GM18520 (cell line): ENCODE data around the gene TACSTD2.
"Not testable (repeated sequence)": the region's sequence is repeated elsewhere in the genome, so short reads cannot be mapped to it uniquely, and the experiment has no call there.

Source experiments
- ATAC-seq: cut with Tn5 transposase; IDR thresholded peaks from one replicate; pipeline ENCODE4 v1.9.1; 2021; ENCODE audit not compliant: unreplicated experiment

TACSTD2 gene

GRCh38 chr1:58588396-58588795, 11.3 kb upstream of the TACSTD2 start:
- no peak for ATAC-seq

GRCh38 chr1:58587667-58588066, 10.6 kb upstream of the TACSTD2 start:
- no peak for ATAC-seq

GRCh38 chr1:58586271-58586670, 9.2 kb upstream of the TACSTD2 start:
- no peak for ATAC-seq

- ATAC-seq = no peak
Measured at GRCh38 chr1:58585581-58586151, 8.6 kb upstream of the TACSTD2 start.

GRCh38 chr1:58585166-58585565, 8.1 kb upstream of the TACSTD2 start:
- no peak for ATAC-seq

- no peak for ATAC-seq
Measured at GRCh38 chr1:58584082-58584895, 7.2 kb upstream of the TACSTD2 start.

- ATAC-seq = no peak
Measured at GRCh38 chr1:58583496-58583895, 6.4 kb upstream of the TACSTD2 start.

- ATAC-seq = not testable (repeated sequence)
Measured at GRCh38 chr1:58582143-58582542, 5.1 kb upstream of the TACSTD2 start.

GRCh38 chr1:58581641-58582040, 4.6 kb upstream of the TACSTD2 start:
- ATAC-seq = no peak

- no peak for ATAC-seq
Measured at GRCh38 chr1:58580186-58580585, 3.1 kb upstream of the TACSTD2 start.

GRCh38 chr1:58577654-58578030, 590 bp upstream of the TACSTD2 start:
- ATAC-seq = no peak

- no peak for ATAC-seq
Measured at GRCh38 chr1:58576325-58576726, 726 bp downstream of the TACSTD2 start.

GRCh38 chr1:58575551-58576324, 1.3 kb downstream of the TACSTD2 start:
- ATAC-seq = no peak

- no peak for ATAC-seq
Measured at GRCh38 chr1:58574816-58575215, 2.2 kb downstream of the TACSTD2 start.

GRCh38 chr1:58573705-58574591, 3.1 kb downstream of the TACSTD2 start:
- peak; percentile 99 for ATAC-seq

GRCh38 chr1:58573138-58573537, 3.9 kb downstream of the TACSTD2 start:
- no peak for ATAC-seq

- ATAC-seq = no peak
Measured at GRCh38 chr1:58572690-58573089, 4.4 kb downstream of the TACSTD2 start.

- ATAC-seq = no peak
Measured at GRCh38 chr1:58571616-58572015, 5.4 kb downstream of the TACSTD2 start.

- ATAC-seq = no peak
Measured at GRCh38 chr1:58570817-58571216, 6.2 kb downstream of the TACSTD2 start.

- ATAC-seq = no peak
Measured at GRCh38 chr1:58570094-58570493, 7.0 kb downstream of the TACSTD2 start.

- ATAC-seq = no peak
Measured at GRCh38 chr1:58568911-58569310, 8.1 kb downstream of the TACSTD2 start.
